T-helper 9 cell (primary cell): ENCODE data around the gene GABBR2.
"Not testable (repeated sequence)": the region's sequence is repeated elsewhere in the genome, so short reads cannot be mapped to it uniquely, and the experiment has no call there.

Source experiments
- DNase-seq: peaks from one replicate; pipeline ENCODE4 v3.0.0-alpha.2; 2020

Gene GABBR2

DNA sequence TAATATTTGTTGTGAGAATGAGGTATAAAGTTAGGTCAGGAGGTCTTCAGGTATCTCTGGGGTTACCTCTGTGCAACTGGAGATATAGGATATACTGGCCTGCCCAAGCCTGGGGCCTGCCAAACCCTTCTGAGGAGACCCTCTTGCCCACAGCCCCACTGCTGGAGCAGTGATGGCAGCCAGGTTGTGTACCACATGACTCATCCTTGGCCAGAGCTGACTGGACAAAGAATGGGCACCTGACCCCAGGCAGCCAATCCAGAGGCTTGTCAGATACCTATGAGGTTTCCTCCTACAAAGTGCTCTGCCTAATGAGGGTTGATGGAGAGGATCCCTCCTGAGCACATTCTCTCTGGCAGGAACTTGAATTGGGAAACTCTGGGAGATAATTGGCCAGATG is 397.2 kb downstream of the GABBR2 start:
- DNase-seq: no peak

DNA sequence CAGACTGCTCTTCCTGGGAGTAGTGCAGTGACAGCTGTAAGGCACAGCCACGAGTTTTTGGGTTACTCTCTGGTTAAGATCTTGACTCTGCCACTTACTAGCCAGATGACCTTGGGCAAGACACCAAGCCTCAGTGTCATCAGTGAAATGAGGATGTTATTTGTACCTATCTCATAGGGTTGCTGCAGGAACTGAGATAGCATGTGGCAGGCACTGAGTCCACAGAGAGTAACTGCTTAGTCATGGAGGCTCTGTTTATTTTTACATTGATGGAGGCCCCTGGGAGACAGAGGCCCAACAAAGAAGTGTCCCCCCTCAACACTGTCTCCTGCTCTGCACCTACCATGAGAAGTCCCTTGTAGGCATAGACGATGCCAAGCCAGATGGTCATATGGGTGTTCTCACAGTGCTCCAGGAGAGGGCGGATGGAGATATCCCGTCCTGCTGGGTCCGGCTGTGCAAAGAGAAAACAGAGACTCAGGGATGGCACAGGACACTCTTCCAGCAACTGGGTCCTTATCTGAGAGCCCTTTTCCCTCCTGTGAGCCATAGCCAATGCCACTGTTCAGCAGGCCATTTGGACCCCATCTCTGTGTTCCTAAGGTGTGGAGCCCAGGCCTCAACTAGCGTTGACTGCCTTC is 397.9 kb downstream of the GABBR2 start:
- DNase-seq: no peak

DNA sequence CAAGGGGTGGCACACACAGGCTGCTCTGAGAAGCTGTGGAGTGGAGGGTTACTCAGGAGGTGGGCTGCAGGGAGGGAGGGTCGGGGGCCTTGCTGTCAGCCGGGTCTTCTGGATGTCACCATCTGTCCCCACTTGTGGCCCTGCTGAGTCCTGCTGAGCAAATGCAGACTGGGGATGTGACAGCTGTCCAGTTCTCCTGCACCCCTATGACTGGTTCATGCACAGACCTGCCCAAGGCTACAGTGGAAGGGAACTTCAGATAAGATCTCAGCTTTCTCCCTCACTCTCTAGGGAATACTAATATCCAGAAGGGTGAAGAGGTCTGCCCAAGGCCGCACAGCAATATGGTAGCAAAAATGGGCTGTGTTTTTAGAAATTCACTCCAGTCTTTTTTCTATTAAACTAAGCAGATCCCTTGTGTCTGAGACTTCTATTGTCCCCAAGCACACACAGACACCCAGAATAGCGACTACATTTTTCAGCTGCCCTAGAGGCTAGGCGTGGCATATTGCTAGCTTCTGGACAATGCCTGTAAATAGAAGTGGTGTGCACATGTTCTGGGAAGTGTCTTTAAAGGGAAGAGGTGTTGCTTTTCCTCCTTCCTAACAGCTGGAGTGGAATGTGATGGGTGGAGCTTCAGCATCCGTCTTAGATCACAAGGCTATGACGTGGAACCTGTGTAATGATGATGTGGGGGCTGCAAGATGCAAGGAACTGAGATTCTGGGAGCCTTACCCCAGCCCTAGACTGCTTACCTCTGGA is 402.2 kb downstream of the GABBR2 start:
- no peak for DNase-seq

DNA sequence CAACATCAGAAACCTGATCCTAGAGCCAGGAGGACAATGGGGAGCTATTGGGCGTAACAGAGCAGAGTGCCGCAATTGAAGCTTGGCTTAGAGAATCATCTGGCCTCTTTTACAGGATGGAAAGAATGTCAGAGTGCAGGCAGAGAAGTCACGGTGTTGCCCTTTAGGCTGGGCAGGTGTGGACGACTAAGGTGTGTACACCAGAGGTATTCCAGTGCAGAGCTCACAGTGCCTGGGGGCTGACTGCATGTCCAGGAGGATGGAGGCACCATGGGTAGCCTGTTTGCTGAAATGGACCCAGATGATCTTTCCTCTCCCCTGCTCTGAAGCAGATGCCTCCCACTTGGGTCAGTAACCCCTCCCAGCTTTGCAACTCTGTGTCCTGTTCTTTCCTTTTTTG is 404.4 kb downstream of the GABBR2 start:
- DNase-seq: no peak

DNA sequence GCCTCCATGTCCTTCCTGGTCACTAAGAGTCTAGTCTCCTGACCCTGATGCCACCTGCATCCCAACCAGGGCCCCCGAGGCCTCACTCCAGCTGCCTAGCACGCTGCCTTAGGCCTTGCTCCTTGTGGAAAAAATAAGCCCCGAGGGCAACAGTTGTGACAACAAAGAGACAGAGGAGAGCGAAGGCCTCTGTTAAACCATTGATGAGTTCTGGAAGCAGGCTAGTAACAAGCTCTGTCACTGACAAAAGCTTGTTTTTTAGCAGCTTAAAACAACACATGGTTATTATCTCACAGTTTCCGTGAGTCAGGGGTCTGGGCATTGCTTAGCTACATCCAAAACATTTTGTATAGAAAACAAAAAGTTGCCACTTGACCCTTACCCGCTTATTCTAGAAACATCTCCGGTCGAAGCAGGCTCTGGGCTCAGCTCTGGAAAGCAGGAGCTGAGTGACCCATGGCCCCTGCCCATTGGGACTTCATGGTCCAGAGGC is 405.1 kb downstream of the GABBR2 start:
- DNase-seq: no peak

DNA sequence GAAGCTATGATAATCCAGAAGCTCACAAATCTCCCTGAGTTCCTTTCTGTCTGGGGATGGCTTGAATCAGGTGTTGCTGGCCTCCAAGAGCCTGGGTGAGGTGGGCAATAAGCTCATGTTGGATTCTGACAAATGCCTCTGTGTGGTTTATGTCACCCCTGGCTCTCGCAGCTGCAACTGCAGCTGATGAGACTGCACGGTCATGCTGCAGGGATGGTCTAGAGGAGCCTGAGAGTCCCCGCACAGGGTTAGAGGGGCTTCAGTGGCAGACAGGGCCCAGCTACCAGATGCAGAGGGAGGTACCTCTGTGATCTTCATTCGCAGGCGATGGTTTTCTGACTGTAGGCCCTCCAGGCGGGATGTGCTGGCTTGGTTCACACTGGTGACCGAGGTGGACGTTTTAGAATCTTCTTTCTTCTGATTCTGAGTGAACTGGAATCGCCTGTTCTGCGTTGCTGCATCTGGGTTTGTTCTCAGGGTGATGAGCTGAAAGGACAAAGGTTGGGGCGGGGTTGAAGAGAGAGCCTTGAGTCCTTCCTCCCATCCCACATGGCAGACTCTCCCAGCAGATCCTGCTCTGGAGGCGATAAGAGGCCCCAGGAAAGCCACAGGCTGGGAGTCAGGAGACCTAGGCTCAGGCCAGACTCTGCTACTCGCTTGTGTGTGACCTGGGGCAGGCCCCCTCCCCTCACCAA is 405.6 kb downstream of the GABBR2 start:
- DNase-seq: no peak

DNA sequence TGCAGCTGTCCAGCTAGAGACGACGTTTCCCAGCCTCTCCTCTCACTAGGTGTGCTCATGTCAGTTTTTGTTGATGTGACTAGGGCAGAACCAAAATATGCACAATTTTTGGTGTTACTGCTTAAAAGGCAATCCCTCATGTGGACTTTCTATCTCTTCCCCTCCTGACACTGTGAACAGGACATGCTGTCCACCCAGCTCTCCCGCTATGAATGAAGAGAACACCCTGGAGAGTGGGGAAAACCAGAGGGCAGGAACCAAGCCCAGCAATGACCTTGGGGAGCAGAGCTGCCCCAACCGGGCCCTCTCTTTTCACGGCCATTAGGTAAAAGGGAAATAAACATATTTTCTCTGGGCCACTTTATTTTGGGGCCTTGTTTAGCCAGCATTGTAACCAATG is 406.6 kb downstream of the GABBR2 start:
- no peak for DNase-seq

DNA sequence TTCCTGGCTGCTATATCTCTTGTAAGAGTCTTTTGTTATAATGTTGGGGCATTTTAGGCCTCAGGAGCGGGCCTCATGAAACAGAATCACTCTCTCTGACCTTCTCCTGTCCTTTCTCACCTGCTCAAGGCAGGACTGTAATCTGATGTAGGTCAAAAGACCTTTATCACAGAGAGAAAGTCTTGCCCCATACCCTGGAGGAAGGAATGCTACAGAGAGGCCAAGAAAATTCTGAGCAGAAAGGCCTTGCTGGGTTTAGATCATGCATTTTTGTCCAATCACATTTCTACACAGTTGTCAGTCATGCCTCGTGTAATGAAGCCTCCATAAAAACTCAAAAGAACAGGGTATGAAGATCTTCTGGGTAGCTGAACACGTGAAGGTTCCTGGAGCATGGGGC is 408.1 kb downstream of the GABBR2 start:
- no peak for DNase-seq

DNA sequence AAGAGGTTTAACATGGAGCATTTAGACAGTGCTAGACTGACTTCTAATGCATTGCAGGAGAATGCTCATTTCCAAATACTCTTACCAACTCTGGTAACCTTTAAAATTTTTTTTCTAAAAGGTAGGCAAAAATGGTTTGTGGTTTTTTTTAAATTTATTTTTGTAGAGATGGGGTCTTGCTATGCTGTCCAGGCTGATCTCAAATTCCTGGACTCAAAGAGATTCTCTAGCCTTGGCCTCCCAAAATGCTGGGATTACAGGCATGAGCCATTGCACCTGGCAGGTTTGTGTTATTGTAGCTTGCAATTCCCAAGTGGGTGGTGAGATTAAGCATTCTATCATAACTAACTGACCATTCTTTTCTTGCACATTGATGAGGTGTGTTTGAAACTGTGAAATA is 410.3 kb downstream of the GABBR2 start:
- DNase-seq: no peak

DNA sequence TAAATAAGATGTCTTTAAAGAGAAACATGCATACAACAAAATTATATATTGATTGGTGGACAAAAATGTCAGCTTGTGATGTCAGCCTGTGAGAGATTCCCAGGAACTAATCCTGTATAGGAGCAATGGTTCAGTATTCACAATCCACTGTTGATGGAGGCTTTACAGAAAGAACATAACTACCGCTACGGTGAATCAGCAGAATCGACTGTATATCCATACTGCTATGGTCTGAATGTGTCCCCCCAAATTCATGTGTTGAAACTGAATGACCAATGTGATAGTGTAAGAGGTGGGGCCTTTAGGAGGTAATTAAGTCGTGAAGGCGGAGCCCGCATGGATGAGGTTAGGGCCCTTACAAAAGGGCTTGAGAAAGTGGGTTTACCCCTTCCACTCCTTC is 412.9 kb downstream of the GABBR2 start:
- DNase-seq: no peak

DNA sequence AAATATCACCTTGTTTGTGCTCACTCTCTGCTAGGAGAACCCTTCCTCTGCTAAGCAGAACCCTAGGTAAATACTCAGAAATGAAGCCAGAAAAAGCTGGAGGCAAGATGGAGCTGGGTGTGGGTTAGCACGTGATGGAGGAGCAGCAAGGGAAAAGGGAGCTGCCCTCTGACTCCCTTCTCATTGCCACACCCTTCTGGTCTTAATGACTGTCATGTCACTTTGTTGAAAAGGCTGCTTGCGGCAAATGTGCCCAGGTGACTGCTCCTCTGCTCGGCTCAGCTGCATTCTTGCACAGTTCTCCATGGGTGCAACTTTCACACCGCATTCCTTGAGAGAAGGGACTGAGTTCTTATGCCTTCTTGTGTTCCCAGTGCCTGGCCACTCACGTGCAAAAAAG is 416.9 kb downstream of the GABBR2 start:
- DNase-seq: no peak

DNA sequence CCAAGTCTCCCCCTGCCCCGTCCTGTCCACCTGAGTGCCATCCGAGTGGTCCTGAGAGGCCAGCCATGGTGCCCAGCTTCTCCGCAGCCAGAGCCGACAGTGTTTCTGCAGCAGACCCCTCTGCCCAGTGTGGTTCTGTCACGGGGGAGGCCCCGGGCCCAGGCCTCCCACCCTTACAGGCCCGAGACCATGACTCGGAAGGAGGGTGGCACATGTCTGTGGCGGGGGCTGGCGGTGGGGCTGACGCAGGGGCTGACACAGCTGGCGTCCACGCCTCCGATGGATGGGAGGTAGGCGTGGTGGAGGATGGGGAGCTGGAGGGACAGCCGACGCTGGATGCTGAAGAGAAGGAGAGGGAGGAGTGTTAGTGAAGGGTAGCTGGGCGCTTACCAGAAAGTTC is 418.3 kb downstream of the GABBR2 start:
- no peak for DNase-seq

DNA sequence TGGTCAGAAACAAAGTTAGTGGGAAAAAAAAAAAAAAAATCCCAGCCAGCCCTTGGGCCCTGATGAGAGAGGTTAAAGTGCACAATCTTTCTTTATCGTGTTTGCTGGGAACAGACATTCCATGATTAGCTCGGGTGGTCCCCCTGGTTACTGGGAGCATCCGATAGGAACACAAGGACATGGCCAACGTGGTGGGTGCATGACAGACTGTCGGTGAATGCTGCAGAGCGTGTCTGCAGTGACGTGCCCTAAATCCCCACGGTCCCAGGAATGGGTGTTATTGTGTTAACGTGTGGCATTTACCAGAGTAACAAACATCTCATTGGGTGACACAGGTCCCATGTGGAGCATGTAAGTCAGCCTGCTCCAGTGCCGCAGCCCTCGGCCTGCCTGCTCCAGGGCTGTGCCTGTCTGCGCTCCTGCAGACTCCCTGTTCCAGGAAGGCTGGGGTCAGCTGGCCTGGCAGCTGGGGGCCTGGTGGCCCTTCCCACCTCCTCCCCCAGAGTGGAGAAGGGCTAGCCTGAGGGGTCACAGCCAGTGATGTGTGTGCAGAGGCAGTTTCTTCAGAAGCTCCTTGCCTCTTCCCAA is 419.0 kb downstream of the GABBR2 start:
- no peak for DNase-seq

DNA sequence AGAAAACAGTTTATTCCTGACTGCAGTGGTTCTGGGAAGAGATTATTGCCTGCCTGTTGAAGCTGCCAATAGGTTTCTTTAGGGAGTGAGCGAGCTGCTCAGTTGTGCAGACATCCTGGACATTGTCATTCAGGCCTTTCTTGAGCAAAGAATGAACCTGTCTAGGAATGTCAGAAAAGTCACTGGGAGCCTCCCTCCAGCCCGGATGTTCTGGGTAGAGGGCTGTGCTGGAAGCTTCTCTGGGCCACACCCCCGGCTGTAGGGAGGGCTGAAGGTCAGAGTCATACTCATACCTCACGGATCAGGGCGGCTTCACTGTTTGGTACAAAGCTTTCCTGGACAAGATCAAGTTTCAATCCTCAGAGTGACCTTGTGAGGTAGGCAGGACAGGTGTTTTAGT is 419.9 kb downstream of the GABBR2 start:
- no peak for DNase-seq

DNA sequence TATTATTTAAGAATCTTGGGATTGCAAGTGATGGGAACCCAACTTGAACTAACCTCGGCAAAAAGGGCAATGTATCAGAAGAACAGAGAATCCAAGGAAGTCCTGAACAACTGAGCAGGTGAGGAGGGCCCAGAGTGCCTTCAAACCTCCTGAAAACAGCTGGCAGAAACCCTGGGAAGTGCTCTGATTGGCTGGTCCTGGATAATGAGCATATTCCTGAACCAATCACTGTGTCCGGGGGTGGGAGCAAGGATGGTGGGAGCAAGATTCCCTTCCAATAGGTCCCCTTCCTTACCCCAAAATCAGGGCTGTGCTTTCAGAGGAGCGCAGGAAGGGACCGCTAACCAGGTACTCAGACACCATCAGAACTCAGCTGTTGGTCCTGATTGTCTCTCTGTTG is 421.4 kb downstream of the GABBR2 start:
- DNase-seq: no peak

DNA sequence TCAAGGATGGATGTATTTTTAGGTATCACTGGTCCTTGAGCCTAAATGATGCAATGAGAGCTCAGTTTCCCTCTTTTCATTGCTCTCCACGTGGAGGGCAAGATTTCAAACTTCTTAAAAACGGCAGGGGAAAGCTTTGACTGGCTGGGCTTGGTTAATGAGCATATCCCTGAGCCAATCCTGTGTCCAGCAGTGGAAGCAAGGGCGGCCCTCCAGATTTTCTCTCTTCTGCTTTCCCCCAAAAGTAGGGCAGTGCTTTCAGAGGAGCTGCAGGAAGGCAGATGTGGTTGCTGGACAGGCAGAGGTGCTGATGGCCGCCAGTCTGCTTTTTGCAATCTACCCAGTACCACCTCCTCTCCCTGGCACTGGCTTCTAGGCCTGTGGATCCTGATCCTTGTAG is 423.3 kb downstream of the GABBR2 start:
- no peak for DNase-seq

DNA sequence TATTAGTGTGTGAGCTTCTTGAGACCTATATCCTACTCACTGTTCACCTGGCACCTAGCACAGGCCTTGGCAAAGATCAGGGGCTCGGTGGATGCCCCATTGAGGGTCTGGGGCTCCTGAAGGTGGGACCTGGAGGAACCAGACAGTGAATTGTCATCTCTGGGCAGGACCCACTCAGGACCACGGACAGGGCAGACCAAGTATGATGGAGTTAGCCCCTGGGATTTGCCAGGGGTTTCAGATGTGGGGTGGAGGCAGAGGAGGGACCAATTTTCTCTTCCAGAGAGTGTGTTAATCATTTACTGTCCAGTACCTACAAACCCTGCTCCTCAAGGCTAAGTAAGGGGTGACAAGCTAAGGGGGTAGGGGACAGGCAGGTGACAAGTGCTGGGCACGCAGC is 424.0 kb downstream of the GABBR2 start:
- no peak for DNase-seq

DNA sequence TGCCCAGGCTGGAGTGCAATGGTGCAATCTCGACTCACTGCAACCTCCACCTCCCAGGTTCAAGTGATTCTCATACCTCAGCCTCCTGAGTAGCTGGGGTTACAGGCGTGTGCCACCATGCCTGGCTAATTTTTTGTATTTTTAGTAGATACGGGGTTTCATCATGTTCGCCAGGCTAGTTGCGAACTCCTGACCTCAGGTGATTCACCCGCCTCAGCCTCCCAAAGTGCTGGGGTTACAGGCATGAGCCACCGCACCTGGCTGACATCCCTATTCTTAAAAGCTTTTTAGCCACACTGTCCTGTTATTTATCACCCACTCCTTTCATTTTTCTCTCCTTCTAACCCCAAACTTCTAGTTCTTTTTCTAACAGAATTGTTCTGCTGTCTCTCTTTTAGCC is 425.6 kb downstream of the GABBR2 start:
- DNase-seq: not testable (repeated sequence)

DNA sequence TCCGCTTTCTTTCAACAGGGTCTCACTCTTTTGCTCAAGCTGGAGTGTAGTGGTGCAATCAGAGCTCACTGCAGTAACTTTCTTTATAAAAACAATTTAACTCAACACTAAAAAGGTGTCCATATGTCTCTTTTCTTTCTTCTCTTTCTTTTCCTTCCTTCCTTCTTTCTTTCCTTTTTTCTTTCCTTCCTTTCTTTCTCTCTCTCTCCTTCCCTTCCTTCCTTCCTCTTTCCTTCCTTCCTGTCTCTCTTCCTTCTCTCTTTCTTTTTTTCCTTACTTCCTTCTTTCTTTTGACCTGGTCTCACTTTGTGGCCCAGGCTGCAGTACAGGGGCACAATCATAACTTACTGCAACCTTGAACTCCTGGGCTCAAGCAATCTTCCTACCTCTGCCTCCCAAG is 427.5 kb downstream of the GABBR2 start:
- no peak for DNase-seq

DNA sequence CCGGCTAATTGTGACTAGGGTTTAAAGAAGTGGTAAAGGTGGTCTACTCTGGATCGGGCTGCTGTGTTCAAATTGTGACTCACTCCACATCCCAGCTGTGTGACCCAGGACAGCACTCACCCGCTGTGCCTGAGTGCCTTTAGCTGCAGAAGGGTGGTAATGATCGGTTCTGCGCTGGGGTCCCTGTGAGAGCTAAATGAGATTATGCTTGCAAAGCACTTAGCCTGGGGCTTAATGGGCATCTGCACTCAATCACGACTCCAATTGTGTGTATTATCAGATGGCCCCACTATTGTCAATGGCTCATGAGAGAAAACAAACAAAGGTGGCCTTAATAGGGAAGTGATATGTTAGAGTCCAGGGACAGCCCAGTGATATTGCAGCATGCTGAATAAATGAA is 428.2 kb downstream of the GABBR2 start:
- DNase-seq: no peak

DNA sequence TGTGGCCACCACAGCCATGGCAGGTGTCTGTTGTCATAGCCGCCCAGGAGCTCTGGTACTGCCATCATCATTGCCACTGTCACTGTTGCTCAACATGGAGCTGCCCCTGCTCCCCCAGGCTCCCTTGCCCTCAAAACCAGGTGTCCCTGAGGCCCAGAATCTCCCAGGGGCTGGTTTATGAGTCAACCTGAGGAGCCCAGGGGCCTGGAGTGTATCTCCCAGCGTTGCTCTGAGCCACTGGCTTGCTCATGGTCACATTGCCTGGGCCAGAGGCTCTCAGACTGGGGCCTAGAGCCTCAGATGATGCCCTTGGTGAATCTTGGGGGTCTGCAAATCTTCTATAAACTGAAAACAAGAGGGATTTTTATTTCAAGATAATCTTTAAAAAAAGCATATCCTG is 428.6 kb downstream of the GABBR2 start:
- DNase-seq: no peak

DNA sequence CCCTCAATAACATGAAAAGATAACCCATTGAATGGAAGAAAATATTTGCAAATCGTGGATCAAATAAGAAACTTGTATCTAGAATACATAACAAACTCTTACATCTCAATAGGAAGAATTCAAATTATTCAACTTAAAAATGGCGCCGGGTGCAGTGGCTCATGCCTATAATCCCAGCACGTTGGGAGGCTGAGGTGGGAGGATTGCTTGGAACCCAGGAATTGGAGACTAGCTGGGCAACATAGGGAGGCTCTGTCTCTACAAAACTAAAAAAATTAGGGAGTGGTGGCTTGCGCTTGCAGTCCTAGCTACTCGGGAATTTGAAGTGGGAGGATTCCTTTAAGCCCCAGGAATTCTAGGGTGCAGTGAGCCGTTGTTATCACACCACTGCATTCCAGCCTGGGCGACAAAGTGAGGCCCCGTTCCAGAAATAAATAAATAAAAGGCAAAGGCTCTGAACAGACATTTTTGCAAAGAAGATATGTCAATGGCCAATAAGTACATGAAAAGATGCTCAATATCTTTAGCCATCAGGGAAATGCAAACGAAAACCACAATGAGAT is 431.7 kb downstream of the GABBR2 start:
- no peak for DNase-seq

DNA sequence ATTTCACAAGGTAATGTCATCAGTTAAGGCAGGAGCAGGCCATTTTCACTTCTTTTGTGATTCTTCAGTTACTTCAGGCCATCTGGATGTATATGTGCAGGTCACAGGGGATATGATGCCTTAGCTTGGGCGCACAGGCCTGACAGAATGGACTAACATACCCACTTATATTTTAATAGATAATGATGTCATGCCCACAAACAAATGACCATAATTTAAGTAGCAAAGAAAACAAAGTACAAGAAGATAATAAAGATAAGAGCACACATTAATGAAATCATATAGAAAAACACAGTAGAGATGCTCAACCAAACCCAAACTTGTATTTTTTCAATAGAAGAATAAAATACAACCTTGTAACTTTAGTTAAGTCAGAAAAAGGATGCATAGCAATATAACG is 433.6 kb downstream of the GABBR2 start:
- DNase-seq: no peak
